ENCODE results near the gene COL17A1. TPM values are rescaled to one million over a fixed set of nuclear protein-coding genes. Genes with fewer than 3 reads are reported as not detected.

The COL17A1 gene
- total RNA-seq, 2 experiments from 2014 or later = not detected

GRCh38 chr10:104005172-104005863 lies 80.4 kb downstream of the COL17A1 start:
- TF ChIP-seq CTCF (IDR thresholded peaks at IDR 0.05) = no peak
- DNase-seq (no peak), ATAC-seq (peak; percentile 13)
- peak overlapping the region; percentile 68 for H3K27ac Mint-ChIP-seq
- no peaks in the 10 kb centered on the region for H3K9me3 Mint-ChIP-seq
- H3K4me3 Mint-ChIP-seq = no peak overlapping the region
- intact Hi-C loops (cut with micrococcal nuclease) = no loop called here
- CTCF ChIA-PET = interaction anchor here (1.0 kb wide), 1 partner anchor 108 kb away, joined by 4 read pairs; no protein-coding TSS in a partner anchor
- peaks cover 29% of the 10 kb centered on the region for H3K36me3 Mint-ChIP-seq (ENCODE audit: low read depth)
- no peaks in the 10 kb centered on the region for H3K27me3 Mint-ChIP-seq
- peaks cover 6% of the 10 kb centered on the region for H3K4me1 Mint-ChIP-seq (ENCODE audit: low read depth)
- POLR2A ChIA-PET = no interaction called here

GRCh38 chr10:104002911-104003310 lies 82.8 kb downstream of the COL17A1 start:
- no peak for TF ChIP-seq CTCF (IDR thresholded peaks at IDR 0.05)
- Mint-ChIP-seq H3K36me3 (ENCODE audit: low read depth) (peaks cover 32% of the 10 kb centered on the region), H3K4me1 (ENCODE audit: low read depth) (peaks cover 6% of the 10 kb centered on the region), H3K4me3 (no peak overlapping the region), H3K27me3 (no peaks in the 10 kb centered on the region), H3K27ac (peak overlapping the region; percentile 8), H3K9me3 (no peaks in the 10 kb centered on the region)
- ChIA-PET POLR2A (no interaction called here), CTCF (no interaction called here)
- DNase-seq (no peak), ATAC-seq (no peak)
- intact Hi-C loops (cut with micrococcal nuclease) = no loop called here

DNA sequence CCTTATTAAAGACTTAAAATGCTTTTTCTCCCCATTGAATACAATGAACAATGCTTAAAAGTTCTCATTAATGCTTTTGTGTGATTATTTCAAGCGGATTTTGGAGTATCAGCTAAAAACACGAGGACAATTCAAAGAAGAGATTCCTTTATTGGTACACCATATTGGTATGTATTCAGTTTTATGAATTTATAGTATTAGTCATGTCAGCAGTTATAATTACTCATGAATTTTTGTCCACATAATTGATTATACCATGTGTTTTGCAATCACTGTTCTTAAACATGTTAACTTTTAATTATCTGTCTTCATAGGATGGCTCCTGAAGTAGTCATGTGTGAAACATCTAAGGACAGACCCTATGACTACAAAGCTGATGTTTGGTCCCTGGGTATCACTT lies 86.9 kb downstream of the COL17A1 start:
- no peak overlapping the region for H3K4me3 Mint-ChIP-seq
- ChIA-PET CTCF (interaction anchor here (0.9 to 1.4 kb wide), 2 partner anchors 8 to 13 kb away, joined by 3 read pairs; no protein-coding TSS in a partner anchor), POLR2A (interaction anchor here (1.1 kb wide), 1 partner anchor 53 kb away, joined by 4 read pairs; no protein-coding TSS in a partner anchor)
- intact Hi-C loops (cut with micrococcal nuclease) = no loop called here
- no peak for TF ChIP-seq CTCF (IDR thresholded peaks at IDR 0.05)
- no peak for DNase-seq
- H3K27me3 Mint-ChIP-seq = no peaks in the 10 kb centered on the region
- no peak for ATAC-seq
- H3K36me3 Mint-ChIP-seq (ENCODE audit: low read depth) = peaks cover 38% of the 10 kb centered on the region
- no peaks in the 10 kb centered on the region for H3K9me3 Mint-ChIP-seq
- H3K27ac Mint-ChIP-seq = no peak overlapping the region
- peaks cover 14% of the 10 kb centered on the region for H3K4me1 Mint-ChIP-seq (ENCODE audit: low read depth)

GRCh38 chr10:103995134-103995533 lies 90.5 kb downstream of the COL17A1 start:
- Mint-ChIP-seq H3K36me3 (ENCODE audit: low read depth) (peaks cover 22% of the 10 kb centered on the region), H3K27ac (no peak overlapping the region), H3K9me3 (no peaks in the 10 kb centered on the region), H3K4me1 (ENCODE audit: low read depth) (peaks cover 13% of the 10 kb centered on the region), H3K4me3 (no peak overlapping the region), H3K27me3 (no peaks in the 10 kb centered on the region)
- ChIA-PET POLR2A (interaction anchor here (1.0 kb wide), 1 partner anchor 26 kb away, joined by 3 read pairs; no protein-coding TSS in a partner anchor), CTCF (interaction anchor here (3.9 kb wide), 1 partner anchor 107 kb away, joined by 15 read pairs; no protein-coding TSS in a partner anchor)
- ATAC-seq = no peak
- no peak for TF ChIP-seq CTCF (IDR thresholded peaks at IDR 0.05)
- intact Hi-C loops (cut with micrococcal nuclease) = no loop called here
- no peak for DNase-seq
